Left lung (tissue), 10 donors: ENCODE results near the gene EMP1. TPM values are rescaled to one million over a fixed set of nuclear protein-coding genes. Genes with fewer than 3 reads are reported as not detected.

Experiments used
- ATAC-seq: fragments of 200-7000 bp; cut with Tn5 transposase; one replicate; pipeline ENCODE4 v1.9.1; 2020; ENCODE audit warnings: moderate library complexity
- DNase-seq, 4 donors: peaks; one replicate each; pipeline ENCODE4 v3.0.0-alpha.2; 2013 to 2020
- H3K27ac ChIP-seq, 2 donors: fragments of 200-600 bp; sonication (generic) in 1 of 2; one replicate each; pipeline versions ENCODE4 v1.5.0 to v1.8.0; 2020 to 2021
- H3K27me3 ChIP-seq, 2 donors: fragments of 200-600 bp; sonication (generic) in 1 of 2; one replicate each; pipeline versions ENCODE4 v1.5.0 to v1.8.0; 2020 to 2021
- H3K36me3 ChIP-seq, 2 donors: fragments of 200-600 bp; sonication (generic) in 1 of 2; one replicate each; pipeline versions ENCODE4 v1.5.0 to v1.8.0; 2020 to 2021
- H3K4me1 ChIP-seq, 2 donors: fragments of 200-600 bp; one replicate each; pipeline ENCODE4 v1.8.0; 2021
- H3K4me3 ChIP-seq, 2 donors: fragments of 200-600 bp; sonication (generic) in 1 of 2; one replicate each; pipeline versions ENCODE4 v1.5.0 to v1.8.0; 2020 to 2021; ENCODE audit warnings: mild to moderate bottlenecking in 1 of 2
- H3K9me3 ChIP-seq, 2 donors: fragments of 200-600 bp; sonication (generic) in 1 of 2; one replicate each; pipeline versions ENCODE4 v1.5.0 to v1.8.0; 2020 to 2021
- CTCF ChIP-seq, 2 donors: fragments of 200-600 bp; sonication (generic) in 1 of 2; IDR thresholded peaks; one replicate each; pipeline versions ENCODE4 v1.5.0 to v1.8.0; 2021; ENCODE audit warnings: antibody characterized with exemption in 2 of 2
- intact Hi-C, 2 donors: fragments of 100-400 bp; cut with DNase I; formaldehyde crosslinking; loops; one replicate each; pipeline versions ENCODE4 v1.11.2 to v1.14.2; 2022
- polyA plus RNA-seq, 6 donors: library from polyadenylated mRNA; unstranded; fragments of 120-200 nt; gene quantifications; one replicate each; pipeline ENCODE4 v1.2.1, GENCODE V29; 2013; ENCODE audit not compliant: insufficient read length in 6 of 6
- total RNA-seq, 2 donors: library from RNA; stranded (reverse); fragmentation: NEBNext Ultra II Directional; extraction: Animal tissue kit (Norgen Biotek cat#: 25700); gene quantifications; one replicate each; pipeline ENCODE4 v1.2.1, GENCODE V29; 2021
- donor health status: DM: no; HTN: yes; CAD: no.
- donor health status: DM: no; HTN: no; CAD: no.

The EMP1 gene
- total and polyA plus RNA-seq, 8 donors = 79.3 to 369 (median 133) TPM

- no peak overlapping the region for H3K27ac ChIP-seq
These were observed 44.2 kb upstream of the EMP1 start for GRCh38 chr12:13152281-13152680.

GRCh38 chr12:13152756-13153155 lies 43.8 kb upstream of the EMP1 start:
- Histone ChIP-seq H3K4me1 (peaks cover 22 to 25% of the 10 kb centered on the region in 2 donors), H3K9me3 (no peaks in the 10 kb centered on the region), H3K36me3 (no peaks in the 10 kb centered on the region), H3K27ac (no peak overlapping the region), H3K27me3 (no peaks in the 10 kb centered on the region), H3K4me3 (no peak overlapping the region)
- ATAC-seq (no peak), DNase-seq (no peak)
- TF ChIP-seq CTCF (IDR thresholded peaks at IDR 0.05) = no peak
- intact Hi-C loops = no loop called here

More at GRCh38 chr12:13152281-13152680, 44.2 kb upstream of the EMP1 start:
- intact Hi-C loops = no loop called here
- no peaks in the 10 kb centered on the region for H3K36me3 ChIP-seq
- peaks cover 26 to 27% of the 10 kb centered on the region in 2 donors for H3K4me1 ChIP-seq
- no peaks in the 10 kb centered on the region for H3K9me3 ChIP-seq
- H3K4me3 ChIP-seq = no peak overlapping the region
- DNase-seq (no peak), ATAC-seq (no peak)
- TF ChIP-seq CTCF (IDR thresholded peaks at IDR 0.05) = no peak
- no peaks in the 10 kb centered on the region for H3K27me3 ChIP-seq

GRCh38 chr12:13153180-13153579 lies 43.3 kb upstream of the EMP1 start:
- no peak for ATAC-seq
- no peak for TF ChIP-seq CTCF (IDR thresholded peaks at IDR 0.05)
- intact Hi-C loops = no loop called here
- no peaks in the 10 kb centered on the region for H3K9me3 ChIP-seq
- no peak for DNase-seq
- H3K27ac ChIP-seq = no peak overlapping the region
- H3K4me3 ChIP-seq = no peak overlapping the region
- no peaks in the 10 kb centered on the region for H3K36me3 ChIP-seq
- no peaks in the 10 kb centered on the region for H3K27me3 ChIP-seq
- H3K4me1 ChIP-seq = peaks cover 20 to 21% of the 10 kb centered on the region in 2 donors

GRCh38 chr12:13154027-13154538 lies 42.4 kb upstream of the EMP1 start:
- no peak for DNase-seq
- peaks cover 14 to 15% of the 10 kb centered on the region in 2 donors for H3K4me1 ChIP-seq
- intact Hi-C loops = no loop called here
- no peaks in the 10 kb centered on the region for H3K36me3 ChIP-seq
- H3K4me3 ChIP-seq = no peak overlapping the region
- H3K27ac ChIP-seq = peak overlapping the region; percentile 68 to 72
- H3K27me3 ChIP-seq = no peaks in the 10 kb centered on the region
- ATAC-seq = peak; percentile 63
- TF ChIP-seq CTCF (IDR thresholded peaks at IDR 0.05) = no peak
- H3K9me3 ChIP-seq = no peaks in the 10 kb centered on the region

GRCh38 chr12:13154831-13155230 lies 41.7 kb upstream of the EMP1 start:
- Histone ChIP-seq H3K27ac (peak overlapping the region; percentile 68 to 72), H3K27me3 (no peaks in the 10 kb centered on the region), H3K4me3 (no peak overlapping the region), H3K36me3 (no peaks in the 10 kb centered on the region), H3K9me3 (no peaks in the 10 kb centered on the region), H3K4me1 (peaks cover 14 to 15% of the 10 kb centered on the region in 2 donors)
- ATAC-seq (no peak), DNase-seq (no peak)
- TF ChIP-seq CTCF (IDR thresholded peaks at IDR 0.05) = no peak
- intact Hi-C loops = no loop called here
